Endodermal cell (in vitro differentiated cells): Measurements from ENCODE around the gene TREML1. TPM values are rescaled to one million over a fixed set of nuclear protein-coding genes. Genes with fewer than 3 reads are reported as not detected.
A peak's percentile ranks its signal among the peaks of the same experiment; 100 is the strongest.

Experiments used
- DNase-seq: peaks from one replicate; pipeline ENCODE4 v3.0.0-alpha.2; 2017
- H3K27ac ChIP-seq: 2 replicates; pipeline ENCODE4 v1.5.1; 2013; ENCODE audit warnings: mild to moderate bottlenecking, low read depth, low read length, moderate library complexity
- H3K27me3 ChIP-seq: 2 replicates; pipeline ENCODE4 v1.6.1; 2013; ENCODE audit warnings: mild to moderate bottlenecking, low read length, moderate library complexity; ENCODE audit not compliant: insufficient read depth, control insufficient read depth, poor library complexity, severe bottlenecking
- H3K36me3 ChIP-seq: 2 replicates; pipeline ENCODE4 v1.7.0; 2013; ENCODE audit warnings: mild to moderate bottlenecking, low read length, moderate library complexity; ENCODE audit not compliant: control insufficient read depth, insufficient read depth
- H3K4me1 ChIP-seq: one replicate; pipeline ENCODE4 v1.7.0; 2013; ENCODE audit warnings: low read length; ENCODE audit not compliant: control insufficient read depth, insufficient read depth
- H3K4me3 ChIP-seq: 2 replicates; pipeline ENCODE4 v1.5.1; 2013; ENCODE audit warnings: mild to moderate bottlenecking, low read length, moderate library complexity
- H3K9ac ChIP-seq: 2 replicates; pipeline ENCODE4 v1.6.1; 2013; ENCODE audit warnings: mild to moderate bottlenecking, low read length, moderate library complexity; ENCODE audit not compliant: poor library complexity, severe bottlenecking; ENCODE audit errors: extremely low read depth
- H3K9me3 ChIP-seq: 2 replicates; pipeline ENCODE4 v1.6.1; 2013; ENCODE audit warnings: mild to moderate bottlenecking, low read length, moderate library complexity; ENCODE audit not compliant: control insufficient read depth
- H3K27ac Mint-ChIP-seq: 2 replicates; pipeline ENCODE4 v1.8.0; 2020; ENCODE audit warnings: mixed read lengths
- H3K27me3 Mint-ChIP-seq: 2 replicates; pipeline ENCODE4 v1.8.0; 2021; ENCODE audit warnings: mild to moderate bottlenecking, mixed read lengths; ENCODE audit not compliant: insufficient read depth
- H3K36me3 Mint-ChIP-seq: 2 replicates; pipeline ENCODE4 v1.8.0; 2020; ENCODE audit warnings: low read depth, mixed read lengths
- H3K4me1 Mint-ChIP-seq: 2 replicates; pipeline ENCODE4 v1.8.0; 2020; ENCODE audit warnings: mixed read lengths
- H3K4me3 Mint-ChIP-seq: 2 replicates; pipeline ENCODE4 v1.8.0; 2020; ENCODE audit warnings: mild to moderate bottlenecking, moderate library complexity, mixed read lengths
- H3K9me3 Mint-ChIP-seq: 2 replicates; pipeline ENCODE4 v1.8.0; 2020; ENCODE audit warnings: mild to moderate bottlenecking, mixed read lengths
- WGBS, 2 experiments: methylation state at CpG; one replicate each; pipeline versions ENCODE4 v1.1.5 to v1.1.7; 2013; ENCODE audit warnings: missing lambda C conversion rate in 2 of 2, mixed read lengths in 1 of 2; ENCODE audit not compliant: insufficient coverage in 1 of 2, insufficient read length in 1 of 2; 5-methylcytosine and 5-hydroxymethylcytosine counted together
- total RNA-seq, 2 donors: library from RNA; stranded (reverse); fragmentation: NEBNext Ultra II Directional in 1 of 2; extraction: Animal tissue kit (Norgen Biotek cat#: 25700) in 1 of 2; gene quantifications; 2 replicates in 1 of 2; 3 replicates in 1 of 2; pipeline ENCODE4 v1.2.1, GENCODE V29; 2021
- TF ChIP-seq, protein P1 (sequence below): fragments of 200-600 bp; sonication (generic); conservative IDR thresholded peaks from 2 replicates; pipeline ENCODE4 v1.5.0; 2021; ENCODE audit warnings: antibody characterized with exemption, mild to moderate bottlenecking

TREML1 gene
- total RNA-seq, 2 donors from 2014 or later, result 0.31 to 0.53 TPM

DNA sequence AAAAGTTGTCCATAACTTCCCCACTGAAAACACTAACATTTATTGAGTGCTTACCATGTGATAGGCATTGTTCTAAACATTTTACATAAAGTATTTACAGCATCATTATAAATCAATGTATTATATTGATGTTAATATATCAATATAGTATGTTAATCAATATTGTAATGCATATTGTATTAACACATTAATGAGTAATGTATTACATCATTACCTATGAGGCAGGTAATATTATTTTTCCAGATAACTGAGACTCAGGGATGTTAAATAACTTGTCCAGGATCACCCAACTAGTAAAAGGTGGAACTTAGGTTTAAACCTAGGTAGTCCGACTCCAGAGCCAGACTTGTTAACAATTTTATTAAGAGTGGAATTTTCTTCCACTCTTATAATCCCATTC, 20.9 kb upstream of the TREML1 start:
- WGBS, 2 experiments, result 83% methylated on average over 1 of the region's 1 CpG; no CpG with 5 or more reads in 1 of the 2 experiments
- H3K9ac ChIP-seq, result no peak overlapping the region
- no peaks in the 10 kb centered on the region for H3K36me3 ChIP-seq
- peaks cover 8% of the 10 kb centered on the region for H3K4me1 ChIP-seq
- Mint-ChIP-seq H3K4me1 (peaks cover 31% of the 10 kb centered on the region), H3K4me3 (no peak overlapping the region), H3K27ac (no peak overlapping the region), H3K9me3 (peaks cover 12% of the 10 kb centered on the region), H3K36me3 (no peaks in the 10 kb centered on the region), H3K27me3 (no peaks in the 10 kb centered on the region)
- no peaks in the 10 kb centered on the region for H3K9me3 ChIP-seq
- no peak overlapping the region for H3K4me3 ChIP-seq
- TF ChIP-seq, protein P1, sequence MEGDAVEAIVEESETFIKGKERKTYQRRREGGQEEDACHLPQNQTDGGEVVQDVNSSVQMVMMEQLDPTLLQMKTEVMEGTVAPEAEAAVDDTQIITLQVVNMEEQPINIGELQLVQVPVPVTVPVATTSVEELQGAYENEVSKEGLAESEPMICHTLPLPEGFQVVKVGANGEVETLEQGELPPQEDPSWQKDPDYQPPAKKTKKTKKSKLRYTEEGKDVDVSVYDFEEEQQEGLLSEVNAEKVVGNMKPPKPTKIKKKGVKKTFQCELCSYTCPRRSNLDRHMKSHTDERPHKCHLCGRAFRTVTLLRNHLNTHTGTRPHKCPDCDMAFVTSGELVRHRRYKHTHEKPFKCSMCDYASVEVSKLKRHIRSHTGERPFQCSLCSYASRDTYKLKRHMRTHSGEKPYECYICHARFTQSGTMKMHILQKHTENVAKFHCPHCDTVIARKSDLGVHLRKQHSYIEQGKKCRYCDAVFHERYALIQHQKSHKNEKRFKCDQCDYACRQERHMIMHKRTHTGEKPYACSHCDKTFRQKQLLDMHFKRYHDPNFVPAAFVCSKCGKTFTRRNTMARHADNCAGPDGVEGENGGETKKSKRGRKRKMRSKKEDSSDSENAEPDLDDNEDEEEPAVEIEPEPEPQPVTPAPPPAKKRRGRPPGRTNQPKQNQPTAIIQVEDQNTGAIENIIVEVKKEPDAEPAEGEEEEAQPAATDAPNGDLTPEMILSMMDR, result no peak
- no peaks in the 10 kb centered on the region for H3K27me3 ChIP-seq
- H3K27ac ChIP-seq, result no peak overlapping the region
- no peak for DNase-seq

GRCh38 chr6:41174610-41175009, 20.5 kb upstream of the TREML1 start:
- peaks cover 9% of the 10 kb centered on the region for H3K4me1 ChIP-seq
- 88 to 91% methylated on average over 1 to 2 of the region's 2 CpGs for WGBS, 2 experiments

GRCh38 chr6:41171908-41172307, 17.8 kb upstream of the TREML1 start:
- H3K27ac ChIP-seq, result no peak overlapping the region
- TF ChIP-seq, protein P1, result peak; percentile 53
- Mint-ChIP-seq H3K4me1 (peaks cover 30% of the 10 kb centered on the region), H3K27me3 (no peaks in the 10 kb centered on the region), H3K9me3 (peaks cover 12% of the 10 kb centered on the region), H3K4me3 (peak overlapping the region; percentile 6), H3K36me3 (no peaks in the 10 kb centered on the region), H3K27ac (peak overlapping the region; percentile 74)
- WGBS, 2 experiments, result 11% methylated on average over 2 of the region's 3 CpGs; no CpG with 5 or more reads in 1 of the 2 experiments
- H3K36me3 ChIP-seq, result no peaks in the 10 kb centered on the region
- no peaks in the 10 kb centered on the region for H3K27me3 ChIP-seq
- H3K4me1 ChIP-seq, result peaks cover 9% of the 10 kb centered on the region
- H3K4me3 ChIP-seq, result no peak overlapping the region
- DNase-seq, result peak; percentile 88
- H3K9ac ChIP-seq, result no peak overlapping the region
- no peaks in the 10 kb centered on the region for H3K9me3 ChIP-seq

More at GRCh38 chr6:41174610-41175009, 20.5 kb upstream of the TREML1 start:
- Histone ChIP-seq H3K9ac (no peak overlapping the region), H3K27me3 (no peaks in the 10 kb centered on the region), H3K4me3 (no peak overlapping the region), H3K27ac (no peak overlapping the region), H3K9me3 (no peaks in the 10 kb centered on the region), H3K36me3 (no peaks in the 10 kb centered on the region)
- H3K9me3 Mint-ChIP-seq, result peaks cover 12% of the 10 kb centered on the region
- no peak overlapping the region for H3K27ac Mint-ChIP-seq
- no peaks in the 10 kb centered on the region for H3K36me3 Mint-ChIP-seq
- TF ChIP-seq, protein P1, result no peak
- H3K4me3 Mint-ChIP-seq, result no peak overlapping the region
- no peaks in the 10 kb centered on the region for H3K27me3 Mint-ChIP-seq
- peaks cover 31% of the 10 kb centered on the region for H3K4me1 Mint-ChIP-seq
- DNase-seq, result no peak
